ENCODE measurements around the gene ERC1. TPM values are rescaled to one million over a fixed set of nuclear protein-coding genes. Genes with fewer than 3 reads are reported as not detected.

Gene ERC1
- total and polyA plus RNA-seq, 4 donors: 7.4 to 78.2 (median 39.8) TPM

DNA sequence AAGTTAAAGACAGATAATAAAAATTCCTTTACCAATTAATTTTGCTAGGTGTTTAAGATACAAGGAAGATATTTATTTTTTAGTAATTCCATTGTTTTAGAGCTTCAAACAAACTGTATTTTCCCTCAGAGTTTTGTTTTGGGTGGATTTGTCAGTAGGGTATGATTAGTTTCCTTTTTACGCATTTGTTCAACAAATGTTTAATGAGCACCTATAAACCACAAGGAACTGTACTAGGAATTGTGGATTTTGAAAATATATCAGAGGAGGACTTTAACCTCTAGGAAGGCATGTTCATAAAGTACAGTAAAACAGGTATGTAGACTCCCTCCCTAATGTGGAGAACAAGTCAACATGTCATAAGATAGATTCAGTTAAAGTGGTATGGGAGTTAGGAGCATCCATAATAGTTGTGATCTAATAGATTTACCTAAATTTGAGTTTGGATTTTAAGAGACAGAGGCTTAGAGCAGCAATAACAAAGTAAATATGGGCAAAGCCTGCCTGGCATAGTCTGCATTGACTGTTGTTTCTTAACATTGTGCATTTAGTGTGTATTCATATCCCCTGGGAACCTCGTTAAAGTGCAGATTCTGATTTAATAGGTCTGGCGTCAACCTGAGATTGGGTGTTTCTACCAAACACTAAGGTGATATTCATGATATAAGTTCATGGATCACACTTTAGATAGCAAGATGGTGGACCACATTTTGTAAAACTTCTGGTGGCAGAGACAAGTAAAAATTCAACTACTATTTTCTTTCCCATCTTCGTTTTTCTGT lies 232.0 kb downstream of the ERC1 start:
- TF ChIP-seq, protein P1, sequence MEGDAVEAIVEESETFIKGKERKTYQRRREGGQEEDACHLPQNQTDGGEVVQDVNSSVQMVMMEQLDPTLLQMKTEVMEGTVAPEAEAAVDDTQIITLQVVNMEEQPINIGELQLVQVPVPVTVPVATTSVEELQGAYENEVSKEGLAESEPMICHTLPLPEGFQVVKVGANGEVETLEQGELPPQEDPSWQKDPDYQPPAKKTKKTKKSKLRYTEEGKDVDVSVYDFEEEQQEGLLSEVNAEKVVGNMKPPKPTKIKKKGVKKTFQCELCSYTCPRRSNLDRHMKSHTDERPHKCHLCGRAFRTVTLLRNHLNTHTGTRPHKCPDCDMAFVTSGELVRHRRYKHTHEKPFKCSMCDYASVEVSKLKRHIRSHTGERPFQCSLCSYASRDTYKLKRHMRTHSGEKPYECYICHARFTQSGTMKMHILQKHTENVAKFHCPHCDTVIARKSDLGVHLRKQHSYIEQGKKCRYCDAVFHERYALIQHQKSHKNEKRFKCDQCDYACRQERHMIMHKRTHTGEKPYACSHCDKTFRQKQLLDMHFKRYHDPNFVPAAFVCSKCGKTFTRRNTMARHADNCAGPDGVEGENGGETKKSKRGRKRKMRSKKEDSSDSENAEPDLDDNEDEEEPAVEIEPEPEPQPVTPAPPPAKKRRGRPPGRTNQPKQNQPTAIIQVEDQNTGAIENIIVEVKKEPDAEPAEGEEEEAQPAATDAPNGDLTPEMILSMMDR (IDR thresholded peaks at IDR 0.05; ENCODE audit: control extremely low read depth, extremely low read depth): no peak
- H3K4me1 ChIP-seq (ENCODE audit: control insufficient read depth in 5 of 5, insufficient read depth in 5 of 5, low read length in 5 of 5): peaks cover 0 to 27% (median 14%) of the 10 kb centered on the region in 5 donors

DNA sequence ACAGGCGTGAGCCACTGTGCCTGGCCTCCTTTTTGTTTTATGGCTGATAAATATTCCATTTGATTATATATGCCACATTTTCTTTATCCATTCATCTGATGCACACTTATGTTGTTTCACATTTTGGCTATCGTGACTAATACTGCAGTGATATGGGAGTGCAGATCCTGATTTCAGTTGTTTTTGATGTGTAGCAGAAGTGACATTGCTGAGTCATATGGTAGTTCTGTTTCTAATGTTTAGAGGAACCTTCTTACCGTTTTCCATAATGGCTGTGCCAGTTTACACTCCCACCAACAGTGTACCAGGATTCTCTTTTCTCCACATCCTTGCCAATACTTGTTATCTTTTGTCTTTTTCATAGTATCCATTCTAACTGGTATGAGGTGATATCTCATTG lies 235.9 kb downstream of the ERC1 start:
- peaks cover 0 to 4% (median 0%) of the 10 kb centered on the region in 5 donors for H3K4me1 ChIP-seq (ENCODE audit: control insufficient read depth in 5 of 5, insufficient read depth in 5 of 5, low read length in 5 of 5)
- no peak overlapping the region for H3K4me3 ChIP-seq
- H3K27me3 ChIP-seq (ENCODE audit: control insufficient read depth in 3 of 3, insufficient read depth in 3 of 3, low read length in 2 of 3): no peaks in the 10 kb centered on the region
- H3K36me3 ChIP-seq (ENCODE audit: control insufficient read depth in 4 of 4, insufficient read depth in 4 of 4, low read length in 4 of 4): no peaks in the 10 kb centered on the region
- H3K9ac ChIP-seq (ENCODE audit: insufficient read depth in 1 of 2, low read length in 2 of 2): no peak overlapping the region
- 62 to 78% methylated on average over 3 of the region's 3 CpGs for WGBS, 2 donors
- no peaks in the 10 kb centered on the region for H3K9me3 ChIP-seq (ENCODE audit: control insufficient read depth in 4 of 4, insufficient read depth in 3 of 4, low read length in 3 of 4)
- ATAC-seq (ENCODE audit: insufficient read depth, low FRiP score) (no peak), DNase-seq (no peak)
- TF ChIP-seq, protein P1 (IDR thresholded peaks at IDR 0.05; ENCODE audit: control extremely low read depth, extremely low read depth): no peak
- no peak overlapping the region for H3K27ac ChIP-seq (ENCODE audit: low read depth in 1 of 2, low read length in 1 of 2)

More for the DNA sequence above, 232.0 kb downstream of the ERC1 start:
- Histone ChIP-seq H3K9ac (ENCODE audit: insufficient read depth in 1 of 2, low read length in 2 of 2) (no peak overlapping the region), H3K27me3 (ENCODE audit: control insufficient read depth in 3 of 3, insufficient read depth in 3 of 3, low read length in 2 of 3) (no peaks in the 10 kb centered on the region), H3K36me3 (ENCODE audit: control insufficient read depth in 4 of 4, insufficient read depth in 4 of 4, low read length in 4 of 4) (peaks cover 0 to 3% (median 0%) of the 10 kb centered on the region in 4 donors), H3K9me3 (ENCODE audit: control insufficient read depth in 4 of 4, insufficient read depth in 3 of 4, low read length in 3 of 4) (no peaks in the 10 kb centered on the region), H3K4me3 (no peak overlapping the region), H3K27ac (ENCODE audit: low read depth in 1 of 2, low read length in 1 of 2) (no peak overlapping the region)
- DNase-seq (no peak), ATAC-seq (ENCODE audit: insufficient read depth, low FRiP score) (no peak)
- 95 to 98% methylated on average over 4 of the region's 4 CpGs for WGBS, 2 donors

DNA sequence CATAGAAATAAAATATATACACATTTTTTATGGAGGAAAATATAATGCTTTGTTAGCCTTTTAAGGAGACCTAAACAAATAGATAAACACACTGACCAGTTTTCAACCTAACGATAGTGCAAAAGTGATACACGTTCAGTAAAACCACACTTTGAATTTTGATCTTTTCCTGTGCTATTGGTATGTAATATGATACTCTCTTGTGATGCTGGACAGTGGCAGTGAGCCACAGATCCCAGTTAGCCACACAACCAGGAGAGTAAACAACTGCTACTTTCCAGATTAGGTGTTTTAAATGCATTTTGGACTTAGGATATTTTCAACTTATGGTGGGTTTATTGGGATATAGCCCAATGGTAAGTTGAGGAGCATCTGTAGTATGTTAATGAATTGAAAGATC lies 243.1 kb downstream of the ERC1 start:
- Histone ChIP-seq H3K27me3 (ENCODE audit: control insufficient read depth in 3 of 3, insufficient read depth in 3 of 3, low read length in 2 of 3) (no peaks in the 10 kb centered on the region), H3K36me3 (ENCODE audit: control insufficient read depth in 4 of 4, insufficient read depth in 4 of 4, low read length in 4 of 4) (peaks cover 0 to 11% (median 4%) of the 10 kb centered on the region in 4 donors), H3K9ac (ENCODE audit: insufficient read depth in 1 of 2, low read length in 2 of 2) (no peak overlapping the region), H3K4me3 (no peak overlapping the region), H3K4me1 (ENCODE audit: control insufficient read depth in 5 of 5, insufficient read depth in 5 of 5, low read length in 5 of 5) (peaks cover 0 to 2% (median 0%) of the 10 kb centered on the region in 5 donors), H3K27ac (ENCODE audit: low read depth in 1 of 2, low read length in 1 of 2) (no peak overlapping the region), H3K9me3 (ENCODE audit: control insufficient read depth in 4 of 4, insufficient read depth in 3 of 4, low read length in 3 of 4) (no peaks in the 10 kb centered on the region)
- 85 to 96% methylated on average over 2 of the region's 2 CpGs for WGBS, 2 donors
- DNase-seq: peak; percentile 20 to 54 (median 20)
- ATAC-seq (ENCODE audit: insufficient read depth, low FRiP score): no peak
- TF ChIP-seq, protein P1 (IDR thresholded peaks at IDR 0.05; ENCODE audit: control extremely low read depth, extremely low read depth): no peak

Measured in lung (tissue), 12 donors.